B cell (primary cell): Measurements from ENCODE around the gene GPR61.

Experiments
- CTCF ChIP-seq: fragments of 200-600 bp; IDR thresholded peaks from one replicate; pipeline ENCODE4 v1.8.0; 2022; ENCODE audit warnings: antibody characterized with exemption, mild to moderate bottlenecking
- EZH2 ChIP-seq: IDR thresholded peaks from 2 replicates; pipeline ENCODE4 v1.6.1; 2012; ENCODE audit warnings: borderline replicate concordance, low read depth, mild to moderate bottlenecking, moderate library complexity, low read length; ENCODE audit not compliant: insufficient read depth, poor library complexity, severe bottlenecking

GRCh38 chr1:109567877-109568672 lies 28.4 kb downstream of the GPR61 start:
- TF ChIP-seq CTCF (no peak), EZH2 (no peak)
